Activated B cell treated with CpG ODN at 0.5 μM for 24 hours (primary cell): Measurements from ENCODE around the gene RYK. TPM values are rescaled to one million over a fixed set of nuclear protein-coding genes. Genes with fewer than 3 reads are reported as not detected.
"Not testable (repeated sequence)": the region's sequence is repeated elsewhere in the genome, so short reads cannot be mapped to it uniquely, and the experiment has no call there.

Experiments used
- ATAC-seq: fragments of 200-7000 bp; cut with Tn5 transposase; one replicate; pipeline ENCODE4 v1.10.0; 2021; ENCODE audit warnings: low read depth, mild to moderate bottlenecking, moderate library complexity
- CTCF ChIA-PET: fragments of 350-600 bp; sonication (Branson Sonifier 250); formaldehyde crosslinking; loops from one replicate; lab custom pipeline; 2021; ENCODE audit warnings: antibody characterized with exemption; lab: Charles Lee
- POLR2A ChIA-PET: fragments of 350-600 bp; sonication (Branson Sonifier 250); formaldehyde crosslinking; loops from one replicate; lab custom pipeline; 2021; ENCODE audit warnings: antibody characterized with exemption; lab: Charles Lee
- DNase-seq: peaks from one replicate; pipeline ENCODE4 v3.0.0; 2022
- H3K27ac Mint-ChIP-seq: one replicate; pipeline ENCODE4 v1.8.0; 2020; ENCODE audit warnings: mixed read lengths
- H3K27me3 Mint-ChIP-seq: one replicate; pipeline ENCODE4 v1.8.0; 2021; ENCODE audit warnings: mixed read lengths
- H3K36me3 Mint-ChIP-seq: one replicate; pipeline ENCODE4 v1.8.0; 2021; ENCODE audit warnings: low read depth, mixed read lengths
- H3K4me1 Mint-ChIP-seq: one replicate; pipeline ENCODE4 v1.8.0; 2021; ENCODE audit warnings: mixed read lengths
- H3K4me3 Mint-ChIP-seq: one replicate; pipeline ENCODE4 v1.8.0; 2020; ENCODE audit warnings: mild to moderate bottlenecking, mixed read lengths
- H3K9me3 Mint-ChIP-seq: one replicate; pipeline ENCODE4 v1.8.0; 2020; ENCODE audit warnings: mixed read lengths
- CTCF ChIP-seq: fragments of 200-600 bp; IDR thresholded peaks from one replicate; pipeline ENCODE4 v1.8.0; 2022; ENCODE audit warnings: antibody characterized with exemption, mild to moderate bottlenecking
- intact Hi-C: fragments of 100-400 bp; cut with micrococcal nuclease; formaldehyde crosslinking; loops from one replicate; pipeline ENCODE4 v1.15.1; 2024
- total RNA-seq: library from RNA; stranded (reverse); gene quantifications from 2 replicates; pipeline ENCODE4 v1.2.3, GENCODE V29; 2022

Gene RYK
- total RNA-seq, 1 donor from 2014 or later = 38.8 TPM

- CTCF ChIA-PET = no interaction called here
- Mint-ChIP-seq H3K4me3 (no peak overlapping the region), H3K36me3 (peaks cover 69% of the 10 kb centered on the region), H3K27me3 (no peaks in the 10 kb centered on the region), H3K27ac (no peak overlapping the region), H3K4me1 (no peaks in the 10 kb centered on the region), H3K9me3 (no peaks in the 10 kb centered on the region)
- ATAC-seq (no peak), DNase-seq (no peak)
- intact Hi-C loops = no loop called here
- POLR2A ChIA-PET = no interaction called here
- TF ChIP-seq CTCF = no peak
Measured at GRCh38 chr3:134205451-134205850, 45.2 kb downstream of the RYK start.

GRCh38 chr3:134201201-134202130, 49.2 kb downstream of the RYK start:
- ChIA-PET POLR2A (no interaction called here), CTCF (interaction anchor here (5.4 to 8.1 kb wide), 2 partner anchors 12 to 272 kb away, joined by 44 to 66 read pairs; no protein-coding TSS in a partner anchor)
- Mint-ChIP-seq H3K9me3 (no peaks in the 10 kb centered on the region), H3K27ac (no peak overlapping the region), H3K36me3 (peaks cover 72% of the 10 kb centered on the region), H3K4me3 (no peak overlapping the region), H3K4me1 (no peaks in the 10 kb centered on the region), H3K27me3 (no peaks in the 10 kb centered on the region)
- ATAC-seq (no peak), DNase-seq (no peak)
- TF ChIP-seq CTCF = no peak
- intact Hi-C loops = no loop called here

GRCh38 chr3:134199880-134200279, 50.8 kb downstream of the RYK start:
- intact Hi-C loops, H3K4me1 Mint-ChIP-seq, POLR2A ChIA-PET, H3K4me3 Mint-ChIP-seq, H3K9me3 Mint-ChIP-seq, ATAC-seq, DNase-seq, H3K27me3 Mint-ChIP-seq, H3K27ac Mint-ChIP-seq: not testable (repeated sequence)
- CTCF ChIA-PET = interaction anchor here (1.5 to 8.1 kb wide), 5 partner anchors 9 to 277 kb away, joined by 4 to 66 read pairs (median 9); no protein-coding TSS in a partner anchor
- H3K36me3 Mint-ChIP-seq = peaks cover 75% of the 10 kb centered on the region

- ChIA-PET CTCF (interaction anchor here (1.5 to 8.1 kb wide), 6 partner anchors 9 to 278 kb away, joined by 4 to 66 read pairs (median 6); no protein-coding TSS in a partner anchor), POLR2A (no interaction called here)
- Mint-ChIP-seq H3K27ac (no peak overlapping the region), H3K36me3 (peaks cover 76% of the 10 kb centered on the region), H3K9me3 (no peaks in the 10 kb centered on the region), H3K4me3 (no peak overlapping the region), H3K27me3 (no peaks in the 10 kb centered on the region), H3K4me1 (no peaks in the 10 kb centered on the region)
- DNase-seq (no peak), ATAC-seq (no peak)
- intact Hi-C loops = no loop called here
- no peak for TF ChIP-seq CTCF
Measured at GRCh38 chr3:134199240-134199639, 51.4 kb downstream of the RYK start.

- ATAC-seq (no peak), DNase-seq (no peak)
- intact Hi-C loops = no loop called here
- H3K36me3 Mint-ChIP-seq = peaks cover 80% of the 10 kb centered on the region
- TF ChIP-seq CTCF = no peak
- CTCF ChIA-PET = interaction anchor here (0.6 to 8.1 kb wide), 7 partner anchors 15 to 293 kb away, joined by 3 to 66 read pairs (median 4); no protein-coding TSS in a partner anchor
- H3K4me1 Mint-ChIP-seq = no peaks in the 10 kb centered on the region
- no peaks in the 10 kb centered on the region for H3K9me3 Mint-ChIP-seq
- no peak overlapping the region for H3K4me3 Mint-ChIP-seq
- POLR2A ChIA-PET = no interaction called here
- no peak overlapping the region for H3K27ac Mint-ChIP-seq
- no peaks in the 10 kb centered on the region for H3K27me3 Mint-ChIP-seq
Measured at GRCh38 chr3:134198414-134198813, 52.2 kb downstream of the RYK start.
